Smooth muscle cell of trachea (primary cell): ENCODE data around the gene PAGE3. TPM values are rescaled to one million over a fixed set of nuclear protein-coding genes. Genes with fewer than 3 reads are reported as not detected.

Experiments
- total RNA-seq: library from RNA; depleted of rRNA; stranded (reverse); fragments of >200 nt; gene quantifications from 2 replicates; pipeline ENCODE4 v1.2.1, GENCODE V29; 2014

Gene PAGE3, protein sequence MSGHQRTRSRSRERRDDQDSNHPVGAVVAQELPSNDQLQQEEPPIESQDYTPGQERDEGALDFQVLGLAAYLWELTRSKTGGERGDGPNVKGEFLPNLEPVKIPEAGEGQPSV
- total RNA-seq = not detected in 2 replicates

GRCh38 chrX:55264816-55265215, at the start of gene PAGE3:
PAGE3 (minus strand) TSS chrX:55264916; CDS start chrX:55263903, 1,013 bp downstream.

DNA sequence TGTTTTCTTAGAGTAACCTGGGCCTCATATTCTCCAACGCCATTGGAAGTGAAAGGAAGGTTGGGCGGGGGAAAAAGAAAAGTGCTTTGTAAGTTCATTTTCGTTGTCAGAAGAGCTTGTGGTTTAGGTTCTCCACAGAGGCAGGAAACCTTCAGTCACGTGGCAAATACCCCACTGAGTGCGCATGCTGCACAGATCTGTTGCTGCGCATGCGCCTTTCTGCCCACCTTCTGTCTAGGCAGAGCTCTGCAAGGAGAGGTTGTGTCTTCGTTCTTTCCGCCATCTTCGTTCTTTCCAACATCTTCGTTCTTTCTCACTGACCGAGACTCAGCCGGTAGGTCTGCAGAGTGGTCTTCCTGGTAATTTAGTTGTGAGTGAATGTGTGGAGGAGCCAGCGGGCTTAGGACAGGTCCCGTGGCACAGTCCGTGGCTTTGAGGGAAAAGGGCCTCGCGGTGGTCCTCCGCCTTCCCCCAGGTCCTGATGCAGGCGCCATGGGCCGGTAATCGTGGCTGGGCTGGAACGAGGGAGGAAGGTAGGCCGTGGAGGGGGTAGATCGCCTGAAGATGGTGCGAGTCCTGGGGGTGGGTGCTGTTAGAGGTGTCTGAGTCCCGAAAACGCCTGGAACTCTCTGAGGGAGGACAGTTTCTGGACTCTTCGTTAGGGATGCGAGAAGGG, 44.5 kb downstream of the PAGE3 start, which contains the start of gene PAGE5:
PAGE5 (plus strand) TSS at position 228 of the 676 bp plus-strand sequence. CDS start 1,037 bp downstream, outside the sequence.

Other genes starting within 250 kb of the PAGE3 start
- gene ALAS2, start 233.9 kb downstream of the PAGE3 start, total RNA-seq = not detected in 2 replicates
- gene PAGE2B, start 189.9 kb downstream of the PAGE3 start, total RNA-seq = not detected in 2 replicates
- gene PAGE2, start 175.9 kb downstream of the PAGE3 start, total RNA-seq = not detected in 2 replicates
- not detected in 2 replicates for gene PAGE5, start 44.6 kb downstream of the PAGE3 start, total RNA-seq
- gene MAGEH1, start 187.2 kb upstream of the PAGE3 start, total RNA-seq = 34.2 and 39.0 TPM in 2 replicates
- 1.9 and 2.8 TPM in 2 replicates for gene USP51, start 224.9 kb upstream of the PAGE3 start, total RNA-seq